Measurements from ENCODE around the gene EPB41L1. TPM values are rescaled to one million over a fixed set of nuclear protein-coding genes. Genes with fewer than 3 reads are reported as not detected.

The EPB41L1 gene
- total and polyA plus RNA-seq, 2 experiments from 2014 or later: 17.0 to 19.2 TPM

DNA sequence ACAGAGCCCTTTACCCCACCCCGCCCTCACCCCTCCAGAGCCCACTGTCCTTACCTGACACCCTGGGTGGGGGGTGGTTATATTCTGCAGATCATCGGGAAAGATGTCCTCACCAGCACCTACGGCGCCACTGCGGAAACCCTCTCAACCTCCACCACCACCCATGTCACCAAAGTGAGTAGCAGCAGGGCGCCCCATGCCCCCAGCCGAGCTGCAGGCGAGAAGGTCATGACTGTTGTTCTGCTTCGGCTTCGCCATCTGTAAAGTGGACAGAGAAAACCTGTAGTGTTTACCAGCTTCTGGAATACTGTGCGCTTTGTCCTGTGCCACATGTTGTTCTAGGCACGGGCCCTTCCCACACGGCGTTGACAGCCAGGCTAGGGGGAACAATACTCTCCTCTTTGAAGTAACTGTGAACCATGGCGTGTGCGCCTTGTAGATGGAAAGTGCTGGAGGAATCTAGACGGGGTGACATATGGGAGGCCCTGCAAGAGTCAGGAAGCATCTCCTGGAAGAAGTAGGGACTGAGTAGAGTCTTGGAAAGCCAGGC lies 65.2 kb downstream of the EPB41L1 start:
- H3K9ac ChIP-seq: no peak overlapping the region
- no peak overlapping the region for H3K4me3 ChIP-seq
- no peaks in the 10 kb centered on the region for H3K9me3 ChIP-seq (ENCODE audit: low read depth)
- no peak for TF ChIP-seq EZH2phosphoT487 (IDR thresholded peaks at IDR 0.05; ENCODE audit: insufficient read depth, low read depth)
- no peak for TF ChIP-seq EZH2 (IDR thresholded peaks at IDR 0.05; ENCODE audit: insufficient read depth, poor library complexity, severe bottlenecking)
- WGBS, 2 experiments (ENCODE audit: low coverage in 1 of 2, low lambda C conversion rate in 2 of 2, missing lambda C conversion rate in 2 of 2): 92 to 93% methylated on average over 17 of the region's 17 CpGs
- DNase-seq: no peak
- no peak overlapping the region for H3K27ac ChIP-seq
- no peaks in the 10 kb centered on the region for H3K9me2 ChIP-seq (ENCODE audit: insufficient read depth)
- H3K36me3 ChIP-seq (ENCODE audit: low read depth): no peaks in the 10 kb centered on the region
- H4K20me1 ChIP-seq (ENCODE audit: insufficient read depth): no peaks in the 10 kb centered on the region
- no peaks in the 10 kb centered on the region for H3K4me1 ChIP-seq (ENCODE audit: insufficient read depth)
- H3K79me2 ChIP-seq (ENCODE audit: insufficient read depth): no peaks in the 10 kb centered on the region
- no peaks in the 10 kb centered on the region for H3F3A ChIP-seq (ENCODE audit: insufficient read depth)
- no peak overlapping the region for H3K4me2 ChIP-seq (ENCODE audit: unreplicated experiment)
- no peak overlapping the region for H2AFZ ChIP-seq
- no peaks in the 10 kb centered on the region for H3K27me3 ChIP-seq (replicated peaks; ENCODE audit: insufficient read depth)
- in situ Hi-C loops (cut with MboI): no loop called here

DNA sequence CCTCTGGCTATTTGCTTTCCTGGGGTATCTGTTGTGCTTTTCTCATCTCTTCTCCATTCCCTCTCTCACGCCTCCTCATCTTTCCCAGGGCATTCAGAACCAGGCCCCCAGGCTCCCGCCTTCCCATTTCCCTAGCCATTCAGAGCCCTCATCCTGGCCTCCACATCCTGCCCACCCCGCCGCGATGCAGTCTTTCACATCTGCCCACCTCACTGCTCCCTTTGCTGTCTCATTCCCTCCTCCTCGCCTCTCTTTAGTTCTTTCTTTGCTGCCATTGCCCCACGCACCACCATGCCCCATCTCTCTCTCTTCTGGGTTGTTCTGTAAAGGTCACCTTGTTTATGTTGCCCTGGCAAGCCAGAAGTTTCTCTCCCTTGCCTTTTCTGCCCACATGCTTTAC lies 71.1 kb downstream of the EPB41L1 start:
- no peak overlapping the region for H2AFZ ChIP-seq
- in situ Hi-C loops (cut with MboI): no loop called here
- H3K4me2 ChIP-seq (ENCODE audit: unreplicated experiment): no peak overlapping the region
- H3K79me2 ChIP-seq (ENCODE audit: insufficient read depth): no peaks in the 10 kb centered on the region
- H3K27me3 ChIP-seq (replicated peaks; ENCODE audit: insufficient read depth): no peaks in the 10 kb centered on the region
- TF ChIP-seq EZH2phosphoT487 (IDR thresholded peaks at IDR 0.05; ENCODE audit: insufficient read depth, low read depth): no peak
- no peak for TF ChIP-seq EZH2 (IDR thresholded peaks at IDR 0.05; ENCODE audit: insufficient read depth, poor library complexity, severe bottlenecking)
- no peaks in the 10 kb centered on the region for H3F3A ChIP-seq (ENCODE audit: insufficient read depth)
- no peaks in the 10 kb centered on the region for H3K9me2 ChIP-seq (ENCODE audit: insufficient read depth)
- H3K9ac ChIP-seq: no peak overlapping the region
- no peaks in the 10 kb centered on the region for H3K9me3 ChIP-seq (ENCODE audit: low read depth)
- H3K36me3 ChIP-seq (ENCODE audit: low read depth): no peaks in the 10 kb centered on the region
- DNase-seq: no peak
- no peaks in the 10 kb centered on the region for H4K20me1 ChIP-seq (ENCODE audit: insufficient read depth)
- no peak overlapping the region for H3K4me3 ChIP-seq
- H3K4me1 ChIP-seq (ENCODE audit: insufficient read depth): no peaks in the 10 kb centered on the region
- no peak overlapping the region for H3K27ac ChIP-seq
- 89% methylated on average over 7 of the region's 7 CpGs for WGBS, 2 experiments (ENCODE audit: low coverage in 1 of 2, low lambda C conversion rate in 2 of 2, missing lambda C conversion rate in 2 of 2)

DNA sequence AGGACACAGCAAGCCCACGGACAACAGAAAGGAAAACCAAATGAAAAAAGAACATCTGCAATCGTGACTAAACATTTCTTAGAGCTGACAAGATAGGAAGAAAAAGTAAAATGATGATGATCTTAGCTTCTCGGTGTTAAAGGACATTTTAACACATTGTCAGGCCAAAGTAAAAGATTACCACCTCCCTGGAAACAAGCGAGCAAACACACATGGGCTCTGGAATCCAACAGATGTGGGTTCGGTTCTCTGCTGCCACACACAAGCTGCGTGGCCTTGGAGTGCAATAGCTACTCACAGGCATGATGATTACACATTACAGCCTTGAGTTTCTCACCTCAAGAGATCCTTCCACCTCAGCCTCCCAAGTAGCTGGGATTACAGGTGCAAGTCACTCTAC lies 74.2 kb downstream of the EPB41L1 start:
- H3K9me2 ChIP-seq (ENCODE audit: insufficient read depth): no peaks in the 10 kb centered on the region
- H3K36me3 ChIP-seq (ENCODE audit: low read depth): no peaks in the 10 kb centered on the region
- no peak overlapping the region for H3K27ac ChIP-seq
- H3K4me1 ChIP-seq (ENCODE audit: insufficient read depth): no peaks in the 10 kb centered on the region
- DNase-seq: no peak
- no peak overlapping the region for H3K9ac ChIP-seq
- WGBS, 2 experiments (ENCODE audit: low coverage in 1 of 2, low lambda C conversion rate in 2 of 2, missing lambda C conversion rate in 2 of 2): 48 to 54% methylated on average over 6 of the region's 6 CpGs
- TF ChIP-seq EZH2phosphoT487 (IDR thresholded peaks at IDR 0.05; ENCODE audit: insufficient read depth, low read depth): no peak
- no peak for TF ChIP-seq EZH2 (IDR thresholded peaks at IDR 0.05; ENCODE audit: insufficient read depth, poor library complexity, severe bottlenecking)
- H3F3A ChIP-seq (ENCODE audit: insufficient read depth): no peaks in the 10 kb centered on the region
- no peak overlapping the region for H3K4me3 ChIP-seq
- no peak overlapping the region for H2AFZ ChIP-seq
- no peaks in the 10 kb centered on the region for H3K9me3 ChIP-seq (ENCODE audit: low read depth)
- in situ Hi-C loops (cut with MboI): no loop called here
- H3K79me2 ChIP-seq (ENCODE audit: insufficient read depth): no peaks in the 10 kb centered on the region
- no peak overlapping the region for H3K4me2 ChIP-seq (ENCODE audit: unreplicated experiment)
- no peaks in the 10 kb centered on the region for H3K27me3 ChIP-seq (replicated peaks; ENCODE audit: insufficient read depth)
- H4K20me1 ChIP-seq (ENCODE audit: insufficient read depth): no peaks in the 10 kb centered on the region

DNA sequence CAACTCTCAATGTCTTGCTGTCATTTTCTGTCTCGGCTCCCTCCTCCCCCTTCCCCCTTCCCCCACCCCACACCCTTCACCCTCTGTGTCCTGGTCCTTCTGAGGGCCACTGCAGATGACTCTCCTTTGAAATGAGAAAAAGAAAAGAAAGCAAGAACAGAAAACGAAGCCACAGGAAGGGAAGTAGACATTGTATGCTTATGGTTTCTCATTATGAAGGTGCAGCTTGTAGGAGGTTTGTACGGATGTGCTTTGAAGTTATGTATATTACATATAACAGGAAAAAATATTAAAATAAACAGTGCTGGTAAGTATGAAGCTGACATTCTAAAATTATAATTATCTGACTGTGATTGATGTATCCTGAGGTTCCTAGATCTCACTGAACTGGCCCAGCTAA lies 75.5 kb downstream of the EPB41L1 start:
- Histone ChIP-seq H3K9me2 (ENCODE audit: insufficient read depth) (no peaks in the 10 kb centered on the region), H3K27me3 (replicated peaks; ENCODE audit: insufficient read depth) (no peaks in the 10 kb centered on the region), H3K27ac (no peak overlapping the region), H3K4me1 (ENCODE audit: insufficient read depth) (no peaks in the 10 kb centered on the region), H2AFZ (no peak overlapping the region), H3K79me2 (ENCODE audit: insufficient read depth) (no peaks in the 10 kb centered on the region), H3K9me3 (ENCODE audit: low read depth) (no peaks in the 10 kb centered on the region), H3K4me2 (ENCODE audit: unreplicated experiment) (no peak overlapping the region), H4K20me1 (ENCODE audit: insufficient read depth) (no peaks in the 10 kb centered on the region), H3K36me3 (ENCODE audit: low read depth) (no peaks in the 10 kb centered on the region), H3K4me3 (no peak overlapping the region), H3F3A (ENCODE audit: insufficient read depth) (no peaks in the 10 kb centered on the region), H3K9ac (no peak overlapping the region)
- WGBS, 2 experiments (ENCODE audit: low coverage in 1 of 2, low lambda C conversion rate in 2 of 2, missing lambda C conversion rate in 2 of 2): 39 to 61% methylated on average over 2 to 3 of the region's 3 CpGs
- in situ Hi-C loops (cut with MboI): no loop called here
- no peak for DNase-seq
- TF ChIP-seq EZH2 (IDR thresholded peaks at IDR 0.05; ENCODE audit: insufficient read depth, poor library complexity, severe bottlenecking) (no peak), EZH2phosphoT487 (IDR thresholded peaks at IDR 0.05; ENCODE audit: insufficient read depth, low read depth) (no peak)

DNA sequence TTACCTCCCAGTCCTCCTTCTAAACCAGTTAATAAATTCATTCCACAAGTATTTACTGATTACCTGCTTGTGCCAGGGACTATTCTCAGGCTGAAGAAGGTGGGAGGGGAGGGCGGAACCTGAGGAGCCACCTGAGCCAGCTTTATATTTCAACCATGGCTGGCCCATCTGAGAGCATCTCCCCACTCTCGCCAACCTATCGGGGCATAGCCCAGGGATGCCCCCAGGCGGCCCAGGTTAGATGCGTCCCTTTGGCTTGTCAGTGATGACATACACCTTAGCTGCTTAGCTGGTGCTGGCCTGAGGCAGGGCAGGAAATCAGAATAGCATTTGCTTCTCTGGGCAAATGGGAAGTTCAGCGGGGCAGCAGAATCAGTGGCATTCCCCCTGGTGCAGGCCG lies 76.8 kb downstream of the EPB41L1 start:
- no peaks in the 10 kb centered on the region for H3K9me2 ChIP-seq (ENCODE audit: insufficient read depth)
- no peaks in the 10 kb centered on the region for H3K4me1 ChIP-seq (ENCODE audit: insufficient read depth)
- no peak overlapping the region for H3K27ac ChIP-seq
- DNase-seq: no peak
- H2AFZ ChIP-seq: no peak overlapping the region
- H3K36me3 ChIP-seq (ENCODE audit: low read depth): no peaks in the 10 kb centered on the region
- no peaks in the 10 kb centered on the region for H3F3A ChIP-seq (ENCODE audit: insufficient read depth)
- no peak for TF ChIP-seq EZH2 (IDR thresholded peaks at IDR 0.05; ENCODE audit: insufficient read depth, poor library complexity, severe bottlenecking)
- TF ChIP-seq EZH2phosphoT487 (IDR thresholded peaks at IDR 0.05; ENCODE audit: insufficient read depth, low read depth): no peak
- H3K9ac ChIP-seq: no peak overlapping the region
- in situ Hi-C loops (cut with MboI): no loop called here
- H3K79me2 ChIP-seq (ENCODE audit: insufficient read depth): peaks cover 5% of the 10 kb centered on the region
- 89 to 91% methylated on average over 7 of the region's 7 CpGs for WGBS, 2 experiments (ENCODE audit: low coverage in 1 of 2, low lambda C conversion rate in 2 of 2, missing lambda C conversion rate in 2 of 2)
- no peaks in the 10 kb centered on the region for H3K9me3 ChIP-seq (ENCODE audit: low read depth)
- H3K4me3 ChIP-seq: no peak overlapping the region
- no peak overlapping the region for H3K4me2 ChIP-seq (ENCODE audit: unreplicated experiment)
- H4K20me1 ChIP-seq (ENCODE audit: insufficient read depth): no peaks in the 10 kb centered on the region
- no peaks in the 10 kb centered on the region for H3K27me3 ChIP-seq (replicated peaks; ENCODE audit: insufficient read depth)
